GM23248 (cell line): ENCODE data around the gene ZNF224.

ENCODE experiments used
- EZH2 ChIP-seq: fragments of 200-600 bp; sonication (generic); IDR thresholded peaks from 2 replicates; pipeline ENCODE4 v1.6.1; 2018; ENCODE audit warnings: antibody characterized with exemption, mild to moderate bottlenecking; ENCODE audit not compliant: insufficient read depth, poor library complexity, severe bottlenecking
- EZH2phosphoT487 ChIP-seq: fragments of 200-600 bp; sonication (generic); IDR thresholded peaks from 2 replicates; pipeline ENCODE4 v1.6.1; 2018; ENCODE audit warnings: antibody characterized with exemption, moderate library complexity, mild to moderate bottlenecking, low read depth; ENCODE audit not compliant: insufficient read depth

DNA sequence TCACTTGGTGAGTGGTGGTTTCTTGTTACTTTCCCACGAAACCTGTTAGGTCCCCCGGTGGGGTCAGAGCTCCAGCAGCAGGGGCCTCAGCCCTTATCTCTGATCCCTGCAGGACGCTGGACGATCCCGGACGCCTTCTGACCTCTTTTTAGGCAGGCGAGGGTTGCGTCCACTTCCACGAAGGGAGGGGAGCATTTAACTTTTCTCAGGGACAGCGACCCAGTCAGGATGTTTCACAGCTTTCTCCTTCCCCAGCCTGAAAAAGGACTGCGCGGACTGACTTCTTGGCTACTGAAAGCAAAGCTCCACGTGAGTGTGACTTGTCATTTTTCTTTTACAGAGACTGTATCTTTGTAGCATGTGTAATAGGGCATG is 47.9 kb downstream of the ZNF224 start:
- TF ChIP-seq EZH2 = no peak
- TF ChIP-seq EZH2phosphoT487 = no peak
